WTC11 (cell line): Measurements from ENCODE around the gene DERA.

ENCODE experiments used
- ATF2 ChIP-seq: sonication (generic); formaldehyde crosslinking; IDR thresholded peaks from 2 replicates; pipeline ENCODE4 v1.8.1; 2022; ENCODE audit warnings: low read depth, missing genetic modification reagents, borderline replicate concordance
- CTCF ChIP-seq: fragments of 200-600 bp; IDR thresholded peaks from 2 replicates; pipeline ENCODE4 v1.8.0; 2022; ENCODE audit warnings: antibody characterized with exemption
- ETV6 ChIP-seq: sonication (generic); formaldehyde crosslinking; IDR thresholded peaks from 2 replicates; pipeline ENCODE4 v1.8.1; 2022; ENCODE audit warnings: mild to moderate bottlenecking, missing genetic modification reagents
- MAX ChIP-seq: sonication (generic); formaldehyde crosslinking; IDR thresholded peaks from 2 replicates; pipeline ENCODE4 v1.8.0; 2022; ENCODE audit warnings: mild to moderate bottlenecking, missing genetic modification reagents

GRCh38 chr12:15997910-15998309 lies 86.8 kb downstream of the DERA start:
- TF ChIP-seq CTCF (no peak), ETV6 (no peak), MAX (CRISPR knock-in tag) (no peak), ATF2 (no peak)
